GM21786 (cell line): ENCODE data around the gene DDX3X.
"Not testable (repeated sequence)": the region's sequence is repeated elsewhere in the genome, so short reads cannot be mapped to it uniquely, and the experiment has no call there.

Experiments used
- ATAC-seq: cut with Tn5 transposase; IDR thresholded peaks from one replicate; pipeline ENCODE4 v1.9.1; 2021; ENCODE audit not compliant: unreplicated experiment

DDX3X gene

DNA sequence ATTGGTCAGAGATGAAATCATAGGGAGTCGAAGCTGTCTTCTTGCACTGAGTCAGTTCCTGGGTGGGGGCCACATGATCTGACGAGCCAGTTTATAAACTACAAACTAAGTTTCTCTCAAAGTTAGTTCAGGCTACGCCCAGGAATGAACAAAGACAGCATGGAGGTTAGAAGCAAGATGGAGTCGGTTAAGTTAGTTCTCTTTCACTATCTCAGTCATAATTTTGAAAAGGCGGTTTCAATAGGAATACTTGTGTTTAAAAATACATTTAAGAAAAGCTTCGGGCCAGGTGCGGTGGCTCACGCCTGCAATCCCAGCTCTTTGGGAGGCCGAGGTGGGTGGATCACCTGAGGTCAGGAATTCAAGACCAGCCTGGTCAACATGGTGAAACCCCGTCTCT lies 77.3 kb downstream of the DDX3X start:
- ATAC-seq = not testable (repeated sequence)

DNA sequence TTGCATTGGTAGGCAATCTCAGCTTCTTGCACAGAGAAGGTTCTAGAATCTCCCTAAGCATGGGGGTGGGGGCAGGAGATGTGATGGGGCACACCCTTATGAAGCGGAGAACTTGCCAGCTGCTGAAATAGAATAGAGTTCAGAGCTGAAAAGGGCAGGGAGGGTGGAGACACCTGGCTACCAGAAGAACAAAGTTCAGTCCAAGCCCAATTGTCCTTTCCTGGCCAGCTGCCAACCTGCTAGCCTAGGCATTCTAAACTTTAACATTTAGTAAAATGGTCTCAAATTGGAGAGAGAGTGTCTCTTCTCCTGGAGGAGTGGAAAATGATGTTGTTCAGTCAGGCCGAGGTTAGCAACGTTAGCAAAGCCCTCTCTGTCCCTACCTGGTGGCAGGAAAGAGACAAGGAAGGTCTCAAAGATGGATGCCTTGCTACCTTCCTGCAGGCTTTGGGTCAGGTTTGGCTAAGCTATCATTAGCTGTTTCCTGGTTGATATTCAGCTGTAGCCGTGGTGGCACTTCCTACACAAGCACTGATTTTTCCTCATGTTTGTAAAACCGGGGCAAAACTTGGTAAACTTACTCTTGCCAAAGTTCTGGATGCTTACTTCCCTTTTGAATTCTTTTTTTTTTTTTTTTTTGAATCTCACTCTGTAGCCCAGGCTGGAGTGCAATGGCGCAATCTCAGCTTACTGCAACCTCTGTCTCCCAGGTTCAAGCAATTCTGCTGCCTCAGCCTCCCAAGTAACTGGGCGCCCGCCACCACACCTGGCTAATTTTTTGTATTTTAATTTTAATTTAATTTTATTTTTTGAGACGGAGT lies 78.5 kb downstream of the DDX3X start:
- no peak for ATAC-seq
